Heart right ventricle (tissue), 16 donors: Measurements from ENCODE around the gene HADH. TPM values are rescaled to one million over a fixed set of nuclear protein-coding genes. Genes with fewer than 3 reads are reported as not detected.

Experiments
- ATAC-seq, 8 donors: fragments of 200-7000 bp; cut with Tn5 transposase; one replicate each; pipeline ENCODE4 v1.9.1; 2020; ENCODE audit warnings: mild to moderate bottlenecking in 8 of 8, moderate library complexity in 8 of 8, moderate number of reproducible peaks in 1 of 8
- DNase-seq, 2 donors: peaks; one replicate each; pipeline ENCODE4 v3.0.0-alpha.2; 2020
- H3K27ac ChIP-seq, 10 donors: fragments of 200-600 bp; sonication (generic) in 2 of 10; one replicate each; pipeline versions ENCODE4 v1.5.0 to v1.8.0; 2020 to 2022; ENCODE audit warnings: mild to moderate bottlenecking in 3 of 10
- H3K27me3 ChIP-seq, 7 donors: fragments of 200-600 bp; one replicate each; pipeline ENCODE4 v1.8.0; 2021 to 2022; ENCODE audit warnings: mild to moderate bottlenecking in 2 of 7
- H3K36me3 ChIP-seq, 9 donors: fragments of 200-600 bp; sonication (generic) in 1 of 9; one replicate each; pipeline versions ENCODE4 v1.5.0 to v1.8.0; 2020 to 2022; ENCODE audit warnings: mild to moderate bottlenecking in 2 of 9
- H3K4me1 ChIP-seq, 9 donors: fragments of 200-600 bp; sonication (generic) in 1 of 9; one replicate each; pipeline versions ENCODE4 v1.5.0 to v1.8.0; 2020 to 2022; ENCODE audit warnings: mild to moderate bottlenecking in 4 of 9
- H3K4me3 ChIP-seq, 10 donors: fragments of 200-600 bp; sonication (generic) in 2 of 10; one replicate each; pipeline versions ENCODE4 v1.5.0 to v1.8.0; 2020 to 2022; ENCODE audit warnings: mild to moderate bottlenecking in 7 of 10, moderate library complexity in 2 of 10
- H3K9me3 ChIP-seq, 11 donors: fragments of 200-600 bp in 10 of 11; sonication (generic) in 2 of 11; one replicate each; pipeline versions ENCODE4 v1.5.0 to v1.8.0; 2013 to 2022; ENCODE audit warnings: mild to moderate bottlenecking in 2 of 11, control low read depth in 1 of 11, moderate library complexity in 1 of 11
- WGBS, 2 donors: extraction: QIAGEN DNeasy Blood & Tissue Kit; methylation state at CpG; one replicate each; pipeline ENCODE4 v1.1.7; 2013; ENCODE audit warnings: inconsistent platforms in 1 of 2; 5-methylcytosine and 5-hydroxymethylcytosine counted together
- intact Hi-C, 10 donors: fragments of 100-400 bp; cut with DNase I; formaldehyde crosslinking; loops; one replicate each; pipeline versions ENCODE4 v1.11.1 to v1.14.2; 2022
- polyA plus RNA-seq, 2 donors: library from polyadenylated mRNA; stranded (reverse); fragments of 200-250 nt; gene quantifications; one replicate each; pipeline ENCODE4 v1.2.3, GENCODE V29; 2013
- total RNA-seq, 10 donors: library from RNA; stranded (reverse); fragmentation: NEBNext Ultra II Directional in 3 of 10; extraction: Animal tissue kit (Norgen Biotek cat#: 25700) in 3 of 10; gene quantifications; one replicate each; pipeline versions ENCODE4 v1.2.1 to v1.2.4, GENCODE V29; 2021 to 2023
- TF ChIP-seq, protein P1 (sequence below), 9 donors: fragments of 200-600 bp; sonication (generic) in 2 of 9; IDR thresholded peaks; one replicate each; pipeline versions ENCODE4 v1.5.0 to v1.8.0; 2021 to 2022; ENCODE audit warnings: antibody characterized with exemption in 9 of 9, mild to moderate bottlenecking in 5 of 9, moderate library complexity in 1 of 9
- donor health status: Arrhythmogenic right ventricular cardiomyopathy.
- donor health status: ischemic (EF 13 %, LVEDD 7.1; RV severe dilation, severe dysfunction).
- donor health status: healthy with polysubstance abuse.
- donor health status: DM: no; HTN: yes; CAD: no.
- donor health status: DM: no; HTN: no; CAD: no.
- donor health status: ischemic (EF 25% LVEDD 6.9; RV normal size, moderate dysfunction).
- donor health status: ischemic (EF 25% LVEDD 5.7; RV mildly dilated, moderate dysfunction).
- donor health status: healthy.
- donor health status: DM: yes; HTN: yes; CAD: no.
- donor health status: Ischemic cardiomyopathy.
- donor health status: ischemic (EF 35%, LVEDD 5.7; RV mildly dilated, moderate dysfunction).
- donor health status: nonischemic (EF 11% LVEDD 7.7; RV severe dilation, severe dysfunction).
- donor health status: DM: yes; HTN: yes; CAD: no.
- donor health status: PGD.
- donor health status: ischemic (EF 29% LVEDD 5.4; RV normal size, mild dysfunction).
- donor health status: nonischemic (EF 23%, LVEDD 6.1; RV moderate dilation, normal function).

Gene HADH
- total and polyA plus RNA-seq, 12 donors: 58.2 to 295 (median 235) TPM

DNA sequence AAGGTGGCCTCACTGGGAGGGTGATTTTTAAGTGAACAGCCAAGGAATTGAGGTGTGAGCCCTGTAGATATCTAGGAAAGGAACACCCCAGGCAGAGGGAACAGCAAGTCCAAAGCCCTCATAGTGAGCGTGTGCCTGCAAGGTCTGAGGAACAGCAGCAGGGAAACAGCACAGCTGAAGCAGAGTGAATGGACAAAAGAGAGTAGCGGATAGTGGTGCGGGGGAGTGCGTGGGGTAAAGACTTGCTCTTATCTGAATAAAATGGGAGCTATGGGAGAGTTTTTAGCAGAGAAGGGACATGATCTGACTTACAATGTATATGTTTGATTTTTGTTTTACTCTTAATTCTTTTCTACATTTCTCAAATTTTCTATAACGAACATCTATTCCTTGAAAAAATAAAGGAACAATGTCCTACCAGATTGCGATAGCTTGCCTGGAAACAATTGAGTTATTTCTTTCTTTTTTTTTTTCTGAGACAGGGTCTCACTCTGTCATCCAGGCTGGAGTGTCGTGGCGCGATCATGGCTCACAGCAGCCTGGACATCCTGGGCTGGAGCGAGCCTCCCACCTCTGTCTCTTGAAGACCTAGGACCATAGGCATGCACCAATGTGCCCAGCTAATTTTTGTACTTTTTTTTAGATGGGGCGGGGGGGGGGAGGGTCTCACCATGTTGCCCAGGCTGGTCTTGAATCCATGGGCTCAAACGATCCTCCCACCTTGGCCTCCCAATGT, 19.5 kb upstream of the HADH start:
- TF ChIP-seq, protein P1, sequence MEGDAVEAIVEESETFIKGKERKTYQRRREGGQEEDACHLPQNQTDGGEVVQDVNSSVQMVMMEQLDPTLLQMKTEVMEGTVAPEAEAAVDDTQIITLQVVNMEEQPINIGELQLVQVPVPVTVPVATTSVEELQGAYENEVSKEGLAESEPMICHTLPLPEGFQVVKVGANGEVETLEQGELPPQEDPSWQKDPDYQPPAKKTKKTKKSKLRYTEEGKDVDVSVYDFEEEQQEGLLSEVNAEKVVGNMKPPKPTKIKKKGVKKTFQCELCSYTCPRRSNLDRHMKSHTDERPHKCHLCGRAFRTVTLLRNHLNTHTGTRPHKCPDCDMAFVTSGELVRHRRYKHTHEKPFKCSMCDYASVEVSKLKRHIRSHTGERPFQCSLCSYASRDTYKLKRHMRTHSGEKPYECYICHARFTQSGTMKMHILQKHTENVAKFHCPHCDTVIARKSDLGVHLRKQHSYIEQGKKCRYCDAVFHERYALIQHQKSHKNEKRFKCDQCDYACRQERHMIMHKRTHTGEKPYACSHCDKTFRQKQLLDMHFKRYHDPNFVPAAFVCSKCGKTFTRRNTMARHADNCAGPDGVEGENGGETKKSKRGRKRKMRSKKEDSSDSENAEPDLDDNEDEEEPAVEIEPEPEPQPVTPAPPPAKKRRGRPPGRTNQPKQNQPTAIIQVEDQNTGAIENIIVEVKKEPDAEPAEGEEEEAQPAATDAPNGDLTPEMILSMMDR (IDR thresholded peaks at IDR 0.05): no peak
- no peak for ATAC-seq
- Histone ChIP-seq H3K9me3 (peaks cover 0 to 6% (median 0%) of the 10 kb centered on the region in 11 donors), H3K36me3 (no peaks in the 10 kb centered on the region), H3K27me3 (no peaks in the 10 kb centered on the region), H3K4me3 (no peak overlapping the region), H3K27ac (no peak overlapping the region), H3K4me1 (no peaks in the 10 kb centered on the region)
- intact Hi-C loops: no loop called here
- DNase-seq: no peak
- WGBS, 2 donors: 86 to 88% methylated on average over 12 of the region's 12 CpGs

DNA sequence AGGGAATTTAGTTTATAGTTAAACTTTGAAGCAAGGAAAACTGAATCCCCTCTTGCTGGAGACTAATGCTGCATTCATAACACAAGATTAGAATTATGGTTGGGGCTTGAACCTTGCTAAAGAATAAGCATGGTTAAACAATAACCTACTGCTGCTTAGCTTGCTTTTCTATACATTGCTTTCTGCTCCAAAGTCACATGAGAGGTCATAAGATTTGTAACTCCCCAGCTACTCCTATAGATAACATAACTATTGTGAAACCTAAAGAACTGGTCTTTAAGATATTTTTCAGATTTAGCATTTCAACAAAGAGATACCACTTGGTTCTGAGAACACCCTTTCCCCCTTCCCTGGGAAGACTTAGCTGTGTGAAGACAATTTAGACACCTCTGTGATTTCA, 17.1 kb upstream of the HADH start:
- DNase-seq: no peak
- intact Hi-C loops: no loop called here
- H3K4me3 ChIP-seq: no peak overlapping the region
- H3K36me3 ChIP-seq: no peaks in the 10 kb centered on the region
- no peak overlapping the region for H3K27ac ChIP-seq
- no peaks in the 10 kb centered on the region for H3K4me1 ChIP-seq
- H3K9me3 ChIP-seq: peaks cover 0 to 2% (median 0%) of the 10 kb centered on the region in 11 donors
- ATAC-seq: no peak
- TF ChIP-seq, protein P1 (IDR thresholded peaks at IDR 0.05): no peak
- H3K27me3 ChIP-seq: no peaks in the 10 kb centered on the region

- ATAC-seq (no peak), DNase-seq (no peak)
- Histone ChIP-seq H3K4me1 (peaks cover 0 to 7% (median 0%) of the 10 kb centered on the region in 9 donors), H3K27me3 (no peaks in the 10 kb centered on the region), H3K9me3 (no peaks in the 10 kb centered on the region), H3K36me3 (no peaks in the 10 kb centered on the region), H3K27ac (no peak overlapping the region), H3K4me3 (no peak overlapping the region)
- intact Hi-C loops: no loop called here
- TF ChIP-seq, protein P1 (IDR thresholded peaks at IDR 0.05): no peak
- WGBS, 2 donors: 83 to 90% methylated on average over 3 of the region's 3 CpGs
These were observed 15.2 kb upstream of the HADH start for GRCh38 chr4:107974523-107974922.

- peaks cover 0 to 16% (median 0%) of the 10 kb centered on the region in 11 donors for H3K9me3 ChIP-seq
- TF ChIP-seq, protein P1 (IDR thresholded peaks at IDR 0.05): no peak
- DNase-seq: no peak
- H3K27me3 ChIP-seq: no peaks in the 10 kb centered on the region
- H3K36me3 ChIP-seq: no peaks in the 10 kb centered on the region
- intact Hi-C loops: no loop called here
- ATAC-seq: no peak
- WGBS, 2 donors: 93% methylated on average over 4 of the region's 4 CpGs
- H3K4me3 ChIP-seq: no peak overlapping the region
- peaks cover 0 to 7% (median 0%) of the 10 kb centered on the region in 9 donors for H3K4me1 ChIP-seq
- H3K27ac ChIP-seq: no peak overlapping the region
These were observed 12.2 kb upstream of the HADH start for GRCh38 chr4:107977482-107977881.
